Right lobe of liver (tissue), 4 donors: ENCODE results near the gene CCNE1.
"Not testable (repeated sequence)": the region's sequence is repeated elsewhere in the genome, so short reads cannot be mapped to it uniquely, and the experiment has no call there.

Experiments
- CTCF ChIP-seq, 4 donors: fragments of 200-600 bp in 3 of 4; fragments of 450-650 bp in 1 of 4; IDR thresholded peaks; one replicate each; pipeline versions ENCODE4 v1.5.1 to v1.8.0; 2016 to 2022; ENCODE audit warnings: antibody characterized with exemption in 4 of 4, mild to moderate bottlenecking in 2 of 4
- POLR2A ChIP-seq: fragments of 450-650 bp; IDR thresholded peaks from one replicate; pipeline ENCODE4 v1.6.1; 2017; ENCODE audit warnings: antibody characterized with exemption, mild to moderate bottlenecking
- donor health status: DM: no; HTN: no; CAD: no.
- donor health status: DM: no; HTN: no; CAD: no.
- donor health status: DM: no; HTN: yes; CAD: no.

- TF ChIP-seq POLR2A; CTCF (IDR thresholded peaks at IDR 0.05): not testable (repeated sequence)
These were observed 17.3 kb upstream of the CCNE1 start for GRCh38 chr19:29794490-29794889.
